Right cardiac atrium (tissue), 5 donors: ENCODE results near the gene XCR1. TPM values are rescaled to one million over a fixed set of nuclear protein-coding genes. Genes with fewer than 3 reads are reported as not detected.

Experiments
- ATAC-seq, 2 donors: fragments of 200-7000 bp; cut with Tn5 transposase; one replicate each; pipeline versions ENCODE4 v1.8.0 to v1.9.1; 2020; ENCODE audit warnings: moderate library complexity in 2 of 2, mild to moderate bottlenecking in 1 of 2
- DNase-seq, 3 donors: peaks; one replicate each; pipeline ENCODE4 v3.0.0-alpha.2; 2020
- H3K27ac ChIP-seq: one replicate; pipeline ENCODE4 v1.5.1; 2013; ENCODE audit warnings: mild to moderate bottlenecking, low read length, control low read depth, moderate library complexity
- H3K27me3 ChIP-seq: one replicate; pipeline ENCODE4 v1.6.1; 2013; ENCODE audit not compliant: control insufficient read depth, insufficient read depth
- H3K4me1 ChIP-seq: one replicate; pipeline ENCODE4 v1.6.1; 2013; ENCODE audit warnings: low read length; ENCODE audit not compliant: control insufficient read depth, insufficient read depth
- H3K4me3 ChIP-seq: one replicate; pipeline ENCODE4 v1.5.1; 2013; ENCODE audit warnings: low read length, control low read depth
- H3K9me3 ChIP-seq: one replicate; pipeline ENCODE4 v1.6.1; 2013; ENCODE audit warnings: low read length; ENCODE audit not compliant: control insufficient read depth
- WGBS: extraction: QIAGEN DNeasy Blood & Tissue Kit; methylation state at CpG from one replicate; pipeline ENCODE4 v1.1.7; 2013; 5-methylcytosine and 5-hydroxymethylcytosine counted together
- intact Hi-C, 4 donors: fragments of 100-400 bp; cut with DNase I; formaldehyde crosslinking; loops; one replicate each; pipeline versions ENCODE4 v1.11.0 to v1.14.0; 2022 to 2023
- polyA plus RNA-seq: library from polyadenylated mRNA; stranded (reverse); fragments of 200-250 nt; gene quantifications from one replicate; pipeline ENCODE4 v1.2.3, GENCODE V29; 2013
- total RNA-seq, 4 donors: library from RNA; stranded (reverse); fragmentation: NEBNext Ultra II Directional; extraction: Animal tissue kit (Norgen Biotek cat#: 25700); gene quantifications; one replicate each; pipeline ENCODE4 v1.2.1, GENCODE V29; 2021
- donor health status: healthy with polysubstance abuse.
- donor health status: DM: no; HTN: yes; CAD: no.
- donor health status: DM: no; HTN: no; CAD: no.
- donor health status: DM: no; HTN: yes; CAD: no; lungs with severe emphysema.
- donor health status: DM: yes; HTN: yes; CAD: no.

XCR1 gene
- total and polyA plus RNA-seq, 5 donors: 0.06 TPM; not detected in 4

GRCh38 chr3:45969116-45969515 is 58.2 kb downstream of the XCR1 start:
- Histone ChIP-seq H3K4me1 (peaks cover 7% of the 10 kb centered on the region), H3K9me3 (no peaks in the 10 kb centered on the region), H3K27ac (no peak overlapping the region), H3K4me3 (no peak overlapping the region), H3K27me3 (no peaks in the 10 kb centered on the region)
- intact Hi-C loops: no loop called here
- DNase-seq (no peak), ATAC-seq (no peak)
- WGBS: 88% methylated on average over 3 of the region's 3 CpGs

- Histone ChIP-seq H3K4me3 (no peak overlapping the region), H3K27ac (no peak overlapping the region), H3K4me1 (peaks cover 7% of the 10 kb centered on the region), H3K9me3 (no peaks in the 10 kb centered on the region), H3K27me3 (no peaks in the 10 kb centered on the region)
- 48% methylated on average over 2 of the region's 2 CpGs for WGBS
- ATAC-seq (peak in 1 of 2 donors; percentile 34), DNase-seq (no peak)
- intact Hi-C loops: no loop called here
Measured at GRCh38 chr3:45968706-45969105, 58.6 kb downstream of the XCR1 start.

- peak; percentile 36 to 51 for ATAC-seq
- Histone ChIP-seq H3K27ac (no peak overlapping the region), H3K4me1 (peaks cover 7% of the 10 kb centered on the region), H3K4me3 (no peak overlapping the region), H3K27me3 (no peaks in the 10 kb centered on the region), H3K9me3 (no peaks in the 10 kb centered on the region)
- peak in 2 of 3 donors; percentile 78 to 80 for DNase-seq
- 66% methylated on average over 9 of the region's 9 CpGs for WGBS
- intact Hi-C loops: no loop called here
Measured at GRCh38 chr3:45968149-45968548, 59.1 kb downstream of the XCR1 start.

- ATAC-seq (peak; percentile 18 to 30), DNase-seq (peak; percentile 39 to 78 (median 75))
- peaks cover 7% of the 10 kb centered on the region for H3K4me1 ChIP-seq
- no peaks in the 10 kb centered on the region for H3K9me3 ChIP-seq
- H3K27ac ChIP-seq: no peak overlapping the region
- intact Hi-C loops: no loop called here
- H3K4me3 ChIP-seq: no peak overlapping the region
- 55% methylated on average over 8 of the region's 8 CpGs for WGBS
- H3K27me3 ChIP-seq: no peaks in the 10 kb centered on the region
Measured at GRCh38 chr3:45967724-45968123, 59.6 kb downstream of the XCR1 start.

Other genes starting within 250 kb of the XCR1 start
- not detected for gene SLC6A20, start 230.9 kb downstream of the XCR1 start, total RNA-seq
- gene SLC6A20, start 230.9 kb downstream of the XCR1 start, polyA plus RNA-seq: not detected
- gene LZTFL1, start 185.4 kb downstream of the XCR1 start, total RNA-seq: 10 to 100 TPM; 10.1 to 13.4 (median 11.8) TPM
- gene LZTFL1, start 185.4 kb downstream of the XCR1 start, polyA plus RNA-seq: 5.0 TPM
- gene CCR9, start 140.9 kb downstream of the XCR1 start, total RNA-seq: not detected
- not detected for gene CCR9, start 140.9 kb downstream of the XCR1 start, polyA plus RNA-seq
- gene CXCR6, start 84.0 kb downstream of the XCR1 start, total RNA-seq: under 1 TPM in 3 of 4 donors, not detected in 1; 0.33 to 0.53 (median 0.46) TPM
- gene CXCR6, start 84.0 kb downstream of the XCR1 start, polyA plus RNA-seq: 0.18 TPM
- 100 to 1,000 TPM in 2 of 4 donors, 10 to 100 TPM in 2; 75.8 to 114 (median 97.0) TPM for gene FYCO1, start 31.7 kb downstream of the XCR1 start, total RNA-seq
- 62.7 TPM for gene FYCO1, start 31.7 kb downstream of the XCR1 start, polyA plus RNA-seq
- 10 to 100 TPM in 1 of 4 donors, 1 to 10 TPM in 3; 4.2 to 10.7 (median 6.1) TPM for gene CCR1, start 180.8 kb upstream of the XCR1 start, total RNA-seq
- gene CCR1, start 180.8 kb upstream of the XCR1 start, polyA plus RNA-seq: 1.3 TPM
- gene CCR3, start 215.0 kb upstream of the XCR1 start, total RNA-seq: not detected
- not detected for gene CCR3, start 215.0 kb upstream of the XCR1 start, polyA plus RNA-seq